Left lung (tissue), 10 donors: ENCODE measurements around the gene B3GAT1. TPM values are rescaled to one million over a fixed set of nuclear protein-coding genes. Genes with fewer than 3 reads are reported as not detected.

ENCODE experiments used
- ATAC-seq: fragments of 200-7000 bp; cut with Tn5 transposase; one replicate; pipeline ENCODE4 v1.9.1; 2020; ENCODE audit warnings: moderate library complexity
- DNase-seq, 4 donors: peaks; one replicate each; pipeline ENCODE4 v3.0.0-alpha.2; 2013 to 2020
- H3K27ac ChIP-seq, 2 donors: fragments of 200-600 bp; sonication (generic) in 1 of 2; one replicate each; pipeline versions ENCODE4 v1.5.0 to v1.8.0; 2020 to 2021
- H3K27me3 ChIP-seq, 2 donors: fragments of 200-600 bp; sonication (generic) in 1 of 2; one replicate each; pipeline versions ENCODE4 v1.5.0 to v1.8.0; 2020 to 2021
- H3K36me3 ChIP-seq, 2 donors: fragments of 200-600 bp; sonication (generic) in 1 of 2; one replicate each; pipeline versions ENCODE4 v1.5.0 to v1.8.0; 2020 to 2021
- H3K4me1 ChIP-seq, 2 donors: fragments of 200-600 bp; one replicate each; pipeline ENCODE4 v1.8.0; 2021
- H3K4me3 ChIP-seq, 2 donors: fragments of 200-600 bp; sonication (generic) in 1 of 2; one replicate each; pipeline versions ENCODE4 v1.5.0 to v1.8.0; 2020 to 2021; ENCODE audit warnings: mild to moderate bottlenecking in 1 of 2
- H3K9me3 ChIP-seq, 2 donors: fragments of 200-600 bp; sonication (generic) in 1 of 2; one replicate each; pipeline versions ENCODE4 v1.5.0 to v1.8.0; 2020 to 2021
- CTCF ChIP-seq, 2 donors: fragments of 200-600 bp; sonication (generic) in 1 of 2; IDR thresholded peaks; one replicate each; pipeline versions ENCODE4 v1.5.0 to v1.8.0; 2021; ENCODE audit warnings: antibody characterized with exemption in 2 of 2
- intact Hi-C, 2 donors: fragments of 100-400 bp; cut with DNase I; formaldehyde crosslinking; loops; one replicate each; pipeline versions ENCODE4 v1.11.2 to v1.14.2; 2022
- polyA plus RNA-seq, 6 donors: library from polyadenylated mRNA; unstranded; fragments of 120-200 nt; gene quantifications; one replicate each; pipeline ENCODE4 v1.2.1, GENCODE V29; 2013; ENCODE audit not compliant: insufficient read length in 6 of 6
- total RNA-seq, 2 donors: library from RNA; stranded (reverse); fragmentation: NEBNext Ultra II Directional; extraction: Animal tissue kit (Norgen Biotek cat#: 25700); gene quantifications; one replicate each; pipeline ENCODE4 v1.2.1, GENCODE V29; 2021
- donor health status: DM: no; HTN: yes; CAD: no.
- donor health status: DM: no; HTN: no; CAD: no.

Gene B3GAT1
- total and polyA plus RNA-seq, 8 donors, result 0.30 to 0.99 (median 0.48) TPM

GRCh38 chr11:134399293-134399654 lies 12.8 kb downstream of the B3GAT1 start:
- Histone ChIP-seq H3K27ac (no peak overlapping the region), H3K9me3 (no peaks in the 10 kb centered on the region), H3K4me3 (no peak overlapping the region), H3K27me3 (peaks cover 0 to 58% of the 10 kb centered on the region in 2 donors), H3K4me1 (no peaks in the 10 kb centered on the region), H3K36me3 (no peaks in the 10 kb centered on the region)
- intact Hi-C loops, result no loop called here
- no peak for TF ChIP-seq CTCF (IDR thresholded peaks at IDR 0.05)
- DNase-seq (no peak), ATAC-seq (no peak)

GRCh38 chr11:134398644-134399292 lies 13.3 kb downstream of the B3GAT1 start:
- H3K4me1 ChIP-seq, result no peaks in the 10 kb centered on the region

GRCh38 chr11:134398079-134398444 lies 14.0 kb downstream of the B3GAT1 start:
- Histone ChIP-seq H3K36me3 (no peaks in the 10 kb centered on the region), H3K4me1 (no peaks in the 10 kb centered on the region), H3K4me3 (no peak overlapping the region), H3K27ac (no peak overlapping the region), H3K27me3 (peaks cover 0 to 63% of the 10 kb centered on the region in 2 donors), H3K9me3 (no peaks in the 10 kb centered on the region)
- no peak for TF ChIP-seq CTCF (IDR thresholded peaks at IDR 0.05)
- ATAC-seq, result no peak
- intact Hi-C loops, result no loop called here
- DNase-seq, result no peak

More at GRCh38 chr11:134398644-134399292, 13.3 kb downstream of the B3GAT1 start:
- TF ChIP-seq CTCF (IDR thresholded peaks at IDR 0.05), result no peak
- Histone ChIP-seq H3K9me3 (no peaks in the 10 kb centered on the region), H3K27me3 (peaks cover 0 to 62% of the 10 kb centered on the region in 2 donors), H3K36me3 (no peaks in the 10 kb centered on the region), H3K4me3 (no peak overlapping the region), H3K27ac (no peak overlapping the region)
- ATAC-seq (no peak), DNase-seq (no peak)
- intact Hi-C loops, result no loop called here

- DNase-seq (no peak), ATAC-seq (no peak)
- Histone ChIP-seq H3K27ac (no peak overlapping the region), H3K27me3 (peaks cover 0 to 57% of the 10 kb centered on the region in 2 donors), H3K9me3 (no peaks in the 10 kb centered on the region), H3K36me3 (no peaks in the 10 kb centered on the region), H3K4me3 (no peak overlapping the region), H3K4me1 (no peaks in the 10 kb centered on the region)
- TF ChIP-seq CTCF (IDR thresholded peaks at IDR 0.05), result no peak
- intact Hi-C loops, result no loop called here
These were observed 14.6 kb downstream of the B3GAT1 start for GRCh38 chr11:134397304-134398078.

GRCh38 chr11:134395002-134395401 lies 17.0 kb downstream of the B3GAT1 start:
- H3K4me3 ChIP-seq, result no peak overlapping the region
- DNase-seq (no peak), ATAC-seq (no peak)
- no peaks in the 10 kb centered on the region for H3K36me3 ChIP-seq
- no peak overlapping the region for H3K27ac ChIP-seq
- H3K9me3 ChIP-seq, result no peaks in the 10 kb centered on the region
- intact Hi-C loops, result no loop called here
- peaks cover 0 to 58% of the 10 kb centered on the region in 2 donors for H3K27me3 ChIP-seq
- TF ChIP-seq CTCF (IDR thresholded peaks at IDR 0.05), result no peak
- H3K4me1 ChIP-seq, result no peaks in the 10 kb centered on the region
